HG03521 (cell line): ENCODE data around the gene ZNF280D.
"Not testable (repeated sequence)": the region's sequence is repeated elsewhere in the genome, so short reads cannot be mapped to it uniquely, and the experiment has no call there.

Experiments used
- ATAC-seq: cut with Tn5 transposase; IDR thresholded peaks from one replicate; pipeline ENCODE4 v1.9.1; 2021; ENCODE audit warnings: mild to moderate bottlenecking, moderate library complexity; ENCODE audit not compliant: unreplicated experiment

Gene ZNF280D

GRCh38 chr15:56718560-56718959 lies 14.7 kb downstream of the ZNF280D start:
- no peak for ATAC-seq

DNA sequence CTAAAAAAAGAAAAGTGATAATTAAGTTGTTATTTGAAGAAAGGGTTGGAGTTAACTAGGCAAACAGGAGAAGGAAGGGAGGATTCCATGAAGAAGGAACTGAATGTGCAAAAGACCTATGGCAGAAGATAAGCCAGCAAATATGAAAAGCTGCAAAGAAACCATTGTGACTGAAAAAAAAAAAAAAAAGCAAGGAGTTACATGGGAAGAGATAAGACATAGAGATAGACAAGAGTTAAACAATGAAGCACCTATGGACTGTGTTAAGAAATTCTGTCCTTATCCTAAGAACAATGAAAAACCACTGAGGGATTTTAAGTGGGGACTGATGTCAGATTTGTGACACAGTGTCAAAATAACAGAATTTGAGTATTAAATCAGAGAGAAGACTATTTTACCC lies 17.0 kb downstream of the ZNF280D start:
- ATAC-seq = no peak

- no peak for ATAC-seq
These were observed 18.1 kb downstream of the ZNF280D start for GRCh38 chr15:56715220-56715619.

- not testable (repeated sequence) for ATAC-seq
These were observed 23.8 kb downstream of the ZNF280D start for GRCh38 chr15:56709502-56709901.

- no peak for ATAC-seq
These were observed 33.6 kb downstream of the ZNF280D start for GRCh38 chr15:56699743-56700142.

- ATAC-seq = no peak
These were observed 35.0 kb downstream of the ZNF280D start for GRCh38 chr15:56698270-56698669.

GRCh38 chr15:56693761-56694160 lies 39.5 kb downstream of the ZNF280D start:
- no peak for ATAC-seq

GRCh38 chr15:56690733-56691132 lies 42.6 kb downstream of the ZNF280D start:
- ATAC-seq = no peak

GRCh38 chr15:56683908-56684307 lies 49.4 kb downstream of the ZNF280D start:
- no peak for ATAC-seq

DNA sequence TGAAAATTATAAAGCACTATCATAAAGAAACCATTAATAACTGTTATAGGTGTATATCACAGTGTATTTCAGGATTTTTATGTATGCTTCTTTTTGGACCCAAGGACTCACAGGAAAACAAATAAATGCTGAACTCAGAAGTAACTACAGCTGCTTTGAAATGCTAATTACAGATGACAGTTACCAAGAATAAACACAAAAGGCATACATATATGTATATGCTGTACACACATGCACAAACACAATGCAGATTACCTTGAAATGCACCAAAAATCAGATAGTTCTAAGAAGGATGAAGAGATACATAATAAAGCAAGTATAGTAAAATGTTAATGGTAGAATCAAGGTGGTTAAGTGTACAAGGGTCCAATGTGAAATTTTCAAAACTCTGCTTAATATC lies 52.2 kb downstream of the ZNF280D start:
- no peak for ATAC-seq

DNA sequence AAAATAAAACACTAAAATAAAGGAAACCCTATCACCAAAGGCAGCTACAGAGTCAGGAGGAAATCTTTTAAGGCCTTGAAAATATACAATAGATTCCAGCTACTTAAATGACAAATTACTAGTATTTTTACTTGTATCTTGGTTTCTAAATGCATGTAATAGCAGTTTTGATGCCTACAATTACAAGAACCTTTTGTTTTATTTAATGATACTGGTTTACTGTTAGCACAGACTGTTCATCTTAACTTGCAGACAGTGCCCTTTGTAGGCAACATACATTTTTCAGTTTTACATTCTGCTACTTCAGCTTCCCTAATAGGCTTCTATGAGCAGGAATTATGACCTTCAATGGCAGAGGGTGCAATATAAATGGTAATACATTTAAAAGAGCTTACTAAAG lies 54.1 kb downstream of the ZNF280D start:
- no peak for ATAC-seq

- ATAC-seq = no peak
These were observed 54.7 kb downstream of the ZNF280D start for GRCh38 chr15:56678571-56678970.

DNA sequence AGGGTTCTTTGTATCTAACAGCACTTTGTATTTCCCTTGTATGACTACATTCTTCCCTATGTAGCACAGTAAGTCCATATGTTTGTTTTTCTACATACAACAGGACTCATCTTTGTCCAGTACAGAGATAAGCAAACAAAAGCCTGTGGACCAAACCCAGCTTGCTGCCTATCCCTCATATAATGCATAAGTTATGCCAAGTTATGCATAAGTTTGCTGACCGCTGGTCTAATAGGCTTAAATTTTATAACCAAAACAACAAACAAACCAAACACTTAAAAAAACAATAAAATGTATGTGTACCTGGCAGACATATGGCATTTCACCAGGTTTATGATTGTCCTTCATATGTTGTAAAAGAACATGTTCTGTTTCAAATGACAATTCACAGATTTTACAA lies 56.0 kb downstream of the ZNF280D start:
- ATAC-seq = no peak

DNA sequence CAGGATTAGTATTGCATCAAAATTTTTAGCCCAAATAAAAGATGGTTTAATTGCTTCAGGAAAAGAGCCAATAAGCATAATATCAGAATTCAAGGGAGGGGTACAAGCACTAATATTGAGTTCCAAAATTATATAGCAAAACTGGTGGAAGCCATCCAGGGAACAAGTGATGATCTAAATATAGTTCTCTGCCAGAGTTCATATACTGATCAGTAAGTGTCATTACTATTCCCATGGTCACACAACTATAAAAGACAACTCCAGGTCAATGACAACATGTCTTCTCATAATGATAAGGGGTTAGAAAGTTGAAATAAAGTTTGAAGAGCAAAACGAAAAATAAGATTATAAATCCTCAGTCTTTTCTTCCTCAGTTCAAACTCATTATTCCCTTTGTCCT lies 57.4 kb downstream of the ZNF280D start:
- no peak for ATAC-seq

- no peak for ATAC-seq
These were observed 58.5 kb downstream of the ZNF280D start for GRCh38 chr15:56674857-56675256.

DNA sequence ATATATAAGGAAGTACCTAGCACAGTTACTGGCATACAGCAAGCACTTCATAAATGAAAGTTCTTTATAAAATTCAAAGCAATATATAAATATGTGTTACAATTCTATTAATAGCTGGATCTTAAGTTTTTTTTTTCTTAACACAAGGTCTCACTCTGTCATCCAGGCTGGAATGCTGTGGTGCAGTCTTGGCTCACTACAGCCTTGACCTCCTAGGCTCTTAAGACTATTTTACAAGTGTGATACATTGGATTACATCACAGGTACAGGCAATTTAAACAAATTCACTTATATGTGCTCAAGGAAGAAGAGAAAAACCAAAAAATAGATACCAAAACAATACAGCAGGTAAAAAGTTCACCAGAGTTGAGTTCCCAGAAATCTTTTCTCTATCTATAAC lies 60.6 kb downstream of the ZNF280D start:
- no peak for ATAC-seq

GRCh38 chr15:56667517-56667916 lies 65.8 kb downstream of the ZNF280D start:
- ATAC-seq = no peak

DNA sequence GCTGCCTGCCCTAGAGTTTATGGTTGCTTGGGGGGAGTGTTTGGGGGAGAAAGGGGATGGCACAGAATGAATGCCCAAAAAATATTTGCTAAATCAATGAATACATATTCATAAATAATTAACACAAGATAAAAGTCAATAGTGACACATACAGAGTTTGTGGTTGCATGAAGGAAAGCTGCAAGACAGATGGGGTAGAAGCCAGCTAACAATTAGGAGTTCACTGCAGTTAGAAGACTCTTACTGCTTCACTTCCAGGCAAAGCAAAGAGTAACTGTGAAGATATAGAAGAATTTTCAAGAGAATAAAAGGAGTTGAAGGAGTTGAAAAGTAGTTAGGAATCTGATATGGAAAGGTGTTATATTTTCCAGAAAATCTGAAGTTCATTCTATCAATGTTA lies 72.4 kb downstream of the ZNF280D start:
- no peak for ATAC-seq

GRCh38 chr15:56659197-56659596 lies 74.1 kb downstream of the ZNF280D start:
- ATAC-seq = no peak

GRCh38 chr15:56654624-56655023 lies 78.7 kb downstream of the ZNF280D start:
- no peak for ATAC-seq

DNA sequence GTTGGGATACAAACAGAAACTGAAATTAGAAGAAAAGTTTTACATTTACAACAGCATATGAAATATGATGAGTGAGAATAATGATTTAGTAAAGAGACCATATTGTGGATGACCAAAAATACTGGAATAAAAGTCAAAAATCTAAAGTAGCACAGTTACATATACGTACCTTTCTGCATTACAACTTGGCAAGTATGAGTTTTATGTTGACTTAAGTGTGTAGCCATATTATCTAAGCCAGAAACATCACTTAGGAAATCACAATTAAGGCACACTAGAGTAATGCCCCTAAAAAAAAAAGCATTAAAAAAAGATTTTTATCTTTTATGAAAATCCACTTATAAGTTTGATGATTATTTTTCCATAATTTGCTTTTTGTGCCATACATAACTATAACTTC lies 79.1 kb downstream of the ZNF280D start:
- ATAC-seq = no peak

GRCh38 chr15:56653787-56654186 lies 79.5 kb downstream of the ZNF280D start:
- no peak for ATAC-seq

GRCh38 chr15:56653107-56653506 lies 80.2 kb downstream of the ZNF280D start:
- no peak for ATAC-seq

DNA sequence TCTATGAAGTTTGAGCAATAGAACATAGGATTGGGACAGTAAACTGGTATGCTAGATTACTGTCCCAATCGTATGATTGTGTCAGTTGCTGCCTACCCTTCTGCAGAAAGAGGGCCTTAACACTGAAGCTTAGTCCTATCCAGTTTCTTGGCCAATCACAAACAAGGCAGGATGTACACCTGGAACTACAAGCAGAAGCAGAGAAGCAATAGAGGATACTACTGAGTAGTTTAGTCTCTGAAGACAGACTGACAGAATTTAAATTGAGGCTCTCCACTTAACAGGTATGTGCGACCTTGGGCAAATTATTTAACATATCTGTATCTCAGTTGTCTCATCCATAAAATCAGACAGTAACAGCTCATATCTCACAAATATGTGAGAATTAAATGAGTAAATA lies 85.0 kb downstream of the ZNF280D start:
- no peak for ATAC-seq
